Endodermal cell (in vitro differentiated cells): ENCODE results near the gene LZTS2. TPM values are rescaled to one million over a fixed set of nuclear protein-coding genes. Genes with fewer than 3 reads are reported as not detected.

Experiments used
- DNase-seq: peaks from one replicate; pipeline ENCODE4 v3.0.0-alpha.2; 2017
- H3K27ac ChIP-seq: 2 replicates; pipeline ENCODE4 v1.5.1; 2013; ENCODE audit warnings: mild to moderate bottlenecking, low read depth, low read length, moderate library complexity
- H3K27me3 ChIP-seq: 2 replicates; pipeline ENCODE4 v1.6.1; 2013; ENCODE audit warnings: mild to moderate bottlenecking, low read length, moderate library complexity; ENCODE audit not compliant: insufficient read depth, control insufficient read depth, poor library complexity, severe bottlenecking
- H3K36me3 ChIP-seq: 2 replicates; pipeline ENCODE4 v1.7.0; 2013; ENCODE audit warnings: mild to moderate bottlenecking, low read length, moderate library complexity; ENCODE audit not compliant: control insufficient read depth, insufficient read depth
- H3K4me1 ChIP-seq: one replicate; pipeline ENCODE4 v1.7.0; 2013; ENCODE audit warnings: low read length; ENCODE audit not compliant: control insufficient read depth, insufficient read depth
- H3K4me3 ChIP-seq: 2 replicates; pipeline ENCODE4 v1.5.1; 2013; ENCODE audit warnings: mild to moderate bottlenecking, low read length, moderate library complexity
- H3K9ac ChIP-seq: 2 replicates; pipeline ENCODE4 v1.6.1; 2013; ENCODE audit warnings: mild to moderate bottlenecking, low read length, moderate library complexity; ENCODE audit not compliant: poor library complexity, severe bottlenecking; ENCODE audit errors: extremely low read depth
- H3K9me3 ChIP-seq: 2 replicates; pipeline ENCODE4 v1.6.1; 2013; ENCODE audit warnings: mild to moderate bottlenecking, low read length, moderate library complexity; ENCODE audit not compliant: control insufficient read depth
- H3K27ac Mint-ChIP-seq: 2 replicates; pipeline ENCODE4 v1.8.0; 2020; ENCODE audit warnings: mixed read lengths
- H3K27me3 Mint-ChIP-seq: 2 replicates; pipeline ENCODE4 v1.8.0; 2021; ENCODE audit warnings: mild to moderate bottlenecking, mixed read lengths; ENCODE audit not compliant: insufficient read depth
- H3K36me3 Mint-ChIP-seq: 2 replicates; pipeline ENCODE4 v1.8.0; 2020; ENCODE audit warnings: low read depth, mixed read lengths
- H3K4me1 Mint-ChIP-seq: 2 replicates; pipeline ENCODE4 v1.8.0; 2020; ENCODE audit warnings: mixed read lengths
- H3K4me3 Mint-ChIP-seq: 2 replicates; pipeline ENCODE4 v1.8.0; 2020; ENCODE audit warnings: mild to moderate bottlenecking, moderate library complexity, mixed read lengths
- H3K9me3 Mint-ChIP-seq: 2 replicates; pipeline ENCODE4 v1.8.0; 2020; ENCODE audit warnings: mild to moderate bottlenecking, mixed read lengths
- WGBS, 2 experiments: methylation state at CpG; one replicate each; pipeline versions ENCODE4 v1.1.5 to v1.1.7; 2013; ENCODE audit warnings: missing lambda C conversion rate in 2 of 2, mixed read lengths in 1 of 2; ENCODE audit not compliant: insufficient coverage in 1 of 2, insufficient read length in 1 of 2; 5-methylcytosine and 5-hydroxymethylcytosine counted together
- total RNA-seq, 2 donors: library from RNA; stranded (reverse); fragmentation: NEBNext Ultra II Directional in 1 of 2; extraction: Animal tissue kit (Norgen Biotek cat#: 25700) in 1 of 2; gene quantifications; 2 replicates in 1 of 2; 3 replicates in 1 of 2; pipeline ENCODE4 v1.2.1, GENCODE V29; 2021
- TF ChIP-seq, protein P1 (sequence below): fragments of 200-600 bp; sonication (generic); conservative IDR thresholded peaks from 2 replicates; pipeline ENCODE4 v1.5.0; 2021; ENCODE audit warnings: antibody characterized with exemption, mild to moderate bottlenecking

Gene LZTS2
- total RNA-seq, 2 donors from 2014 or later: 76.8 to 85.9 TPM

- H3K4me3 Mint-ChIP-seq: no peak overlapping the region
- H3K4me3 ChIP-seq: no peak overlapping the region
- no peaks in the 10 kb centered on the region for H3K36me3 Mint-ChIP-seq
- no peak overlapping the region for H3K27ac Mint-ChIP-seq
- no peaks in the 10 kb centered on the region for H3K4me1 ChIP-seq
- no peak overlapping the region for H3K27ac ChIP-seq
- 53 to 62% methylated on average over 6 to 14 of the region's 14 CpGs for WGBS, 2 experiments
- H3K27me3 Mint-ChIP-seq: peaks cover 35% of the 10 kb centered on the region
- peaks cover 27% of the 10 kb centered on the region for H3K27me3 ChIP-seq
- H3K9ac ChIP-seq: no peak overlapping the region
- DNase-seq: peak; percentile 94
- TF ChIP-seq, protein P1, sequence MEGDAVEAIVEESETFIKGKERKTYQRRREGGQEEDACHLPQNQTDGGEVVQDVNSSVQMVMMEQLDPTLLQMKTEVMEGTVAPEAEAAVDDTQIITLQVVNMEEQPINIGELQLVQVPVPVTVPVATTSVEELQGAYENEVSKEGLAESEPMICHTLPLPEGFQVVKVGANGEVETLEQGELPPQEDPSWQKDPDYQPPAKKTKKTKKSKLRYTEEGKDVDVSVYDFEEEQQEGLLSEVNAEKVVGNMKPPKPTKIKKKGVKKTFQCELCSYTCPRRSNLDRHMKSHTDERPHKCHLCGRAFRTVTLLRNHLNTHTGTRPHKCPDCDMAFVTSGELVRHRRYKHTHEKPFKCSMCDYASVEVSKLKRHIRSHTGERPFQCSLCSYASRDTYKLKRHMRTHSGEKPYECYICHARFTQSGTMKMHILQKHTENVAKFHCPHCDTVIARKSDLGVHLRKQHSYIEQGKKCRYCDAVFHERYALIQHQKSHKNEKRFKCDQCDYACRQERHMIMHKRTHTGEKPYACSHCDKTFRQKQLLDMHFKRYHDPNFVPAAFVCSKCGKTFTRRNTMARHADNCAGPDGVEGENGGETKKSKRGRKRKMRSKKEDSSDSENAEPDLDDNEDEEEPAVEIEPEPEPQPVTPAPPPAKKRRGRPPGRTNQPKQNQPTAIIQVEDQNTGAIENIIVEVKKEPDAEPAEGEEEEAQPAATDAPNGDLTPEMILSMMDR: peak; percentile 99
- no peaks in the 10 kb centered on the region for H3K9me3 ChIP-seq
- H3K36me3 ChIP-seq: no peaks in the 10 kb centered on the region
- H3K9me3 Mint-ChIP-seq: no peaks in the 10 kb centered on the region
- peaks cover 15% of the 10 kb centered on the region for H3K4me1 Mint-ChIP-seq
Observed at GRCh38 chr10:101012525-101013364, 13.1 kb downstream of the LZTS2 start.

- H3K27me3 Mint-ChIP-seq: peaks cover 42% of the 10 kb centered on the region
- no peaks in the 10 kb centered on the region for H3K9me3 Mint-ChIP-seq
- H3K36me3 Mint-ChIP-seq: no peaks in the 10 kb centered on the region
- DNase-seq: no peak
- no peak overlapping the region for H3K27ac Mint-ChIP-seq
- Histone ChIP-seq H3K4me3 (no peak overlapping the region), H3K27ac (no peak overlapping the region), H3K9ac (no peak overlapping the region), H3K9me3 (no peaks in the 10 kb centered on the region), H3K36me3 (no peaks in the 10 kb centered on the region), H3K27me3 (peaks cover 34% of the 10 kb centered on the region), H3K4me1 (no peaks in the 10 kb centered on the region)
- H3K4me3 Mint-ChIP-seq: no peak overlapping the region
- 51 to 74% methylated on average over 5 to 9 of the region's 9 CpGs for WGBS, 2 experiments
- TF ChIP-seq, protein P1: peak; percentile 15
- H3K4me1 Mint-ChIP-seq: peaks cover 13% of the 10 kb centered on the region
Observed at GRCh38 chr10:101013365-101013825, 13.8 kb downstream of the LZTS2 start.

GRCh38 chr10:101014230-101014884 lies 14.7 kb downstream of the LZTS2 start:
- DNase-seq: peak; percentile 95
- Mint-ChIP-seq H3K9me3 (no peaks in the 10 kb centered on the region), H3K27ac (peak overlapping the region; percentile 63), H3K4me1 (peaks cover 16% of the 10 kb centered on the region), H3K4me3 (no peak overlapping the region), H3K27me3 (peaks cover 50% of the 10 kb centered on the region), H3K36me3 (no peaks in the 10 kb centered on the region)
- Histone ChIP-seq H3K4me1 (no peaks in the 10 kb centered on the region), H3K4me3 (no peak overlapping the region), H3K27me3 (peaks cover 42% of the 10 kb centered on the region), H3K36me3 (no peaks in the 10 kb centered on the region), H3K9ac (no peak overlapping the region), H3K9me3 (no peaks in the 10 kb centered on the region), H3K27ac (no peak overlapping the region)
- TF ChIP-seq, protein P1: peak; percentile 92
- 8 to 23% methylated on average over 4 to 11 of the region's 11 CpGs for WGBS, 2 experiments
